ENCODE data around the gene ARHGAP27. TPM values are rescaled to one million over a fixed set of nuclear protein-coding genes. Genes with fewer than 3 reads are reported as not detected.

ARHGAP27 gene
- total and polyA plus RNA-seq, 2 of the 13 experiments (the other 11 are each of a cell fraction or from before 2014, with no cell fraction given) = 15.5 to 18.9 TPM

DNA sequence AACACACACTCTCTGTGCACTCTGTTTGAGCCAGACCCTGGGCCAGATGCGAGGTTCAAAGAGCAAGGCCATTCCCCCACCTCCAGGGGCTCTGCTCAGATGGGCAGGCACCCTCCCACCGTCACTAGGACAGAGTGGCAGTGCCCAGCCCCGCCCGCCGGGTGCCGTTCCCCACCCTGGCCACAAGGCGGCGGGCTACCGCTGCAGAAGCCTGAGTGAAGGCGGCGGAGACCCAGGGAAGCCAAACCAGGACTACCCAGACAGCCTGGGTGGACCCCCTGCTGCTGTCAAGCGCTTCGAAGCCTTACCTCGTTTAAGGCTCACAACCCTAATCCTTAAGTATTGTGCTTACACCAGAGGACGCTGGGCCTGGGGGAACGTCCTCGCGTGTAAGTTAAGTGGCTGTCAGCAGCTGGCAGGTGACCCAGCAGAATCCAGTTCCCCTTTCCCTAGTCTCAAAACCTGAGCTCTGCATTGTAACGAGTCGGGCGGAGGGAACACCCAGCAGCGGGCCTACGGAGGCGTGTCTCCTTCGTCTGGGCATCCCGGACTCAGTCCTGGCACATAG lies 4.5 kb downstream of the ARHGAP27 start (continued):
- TF ChIP-seq, protein P1, sequence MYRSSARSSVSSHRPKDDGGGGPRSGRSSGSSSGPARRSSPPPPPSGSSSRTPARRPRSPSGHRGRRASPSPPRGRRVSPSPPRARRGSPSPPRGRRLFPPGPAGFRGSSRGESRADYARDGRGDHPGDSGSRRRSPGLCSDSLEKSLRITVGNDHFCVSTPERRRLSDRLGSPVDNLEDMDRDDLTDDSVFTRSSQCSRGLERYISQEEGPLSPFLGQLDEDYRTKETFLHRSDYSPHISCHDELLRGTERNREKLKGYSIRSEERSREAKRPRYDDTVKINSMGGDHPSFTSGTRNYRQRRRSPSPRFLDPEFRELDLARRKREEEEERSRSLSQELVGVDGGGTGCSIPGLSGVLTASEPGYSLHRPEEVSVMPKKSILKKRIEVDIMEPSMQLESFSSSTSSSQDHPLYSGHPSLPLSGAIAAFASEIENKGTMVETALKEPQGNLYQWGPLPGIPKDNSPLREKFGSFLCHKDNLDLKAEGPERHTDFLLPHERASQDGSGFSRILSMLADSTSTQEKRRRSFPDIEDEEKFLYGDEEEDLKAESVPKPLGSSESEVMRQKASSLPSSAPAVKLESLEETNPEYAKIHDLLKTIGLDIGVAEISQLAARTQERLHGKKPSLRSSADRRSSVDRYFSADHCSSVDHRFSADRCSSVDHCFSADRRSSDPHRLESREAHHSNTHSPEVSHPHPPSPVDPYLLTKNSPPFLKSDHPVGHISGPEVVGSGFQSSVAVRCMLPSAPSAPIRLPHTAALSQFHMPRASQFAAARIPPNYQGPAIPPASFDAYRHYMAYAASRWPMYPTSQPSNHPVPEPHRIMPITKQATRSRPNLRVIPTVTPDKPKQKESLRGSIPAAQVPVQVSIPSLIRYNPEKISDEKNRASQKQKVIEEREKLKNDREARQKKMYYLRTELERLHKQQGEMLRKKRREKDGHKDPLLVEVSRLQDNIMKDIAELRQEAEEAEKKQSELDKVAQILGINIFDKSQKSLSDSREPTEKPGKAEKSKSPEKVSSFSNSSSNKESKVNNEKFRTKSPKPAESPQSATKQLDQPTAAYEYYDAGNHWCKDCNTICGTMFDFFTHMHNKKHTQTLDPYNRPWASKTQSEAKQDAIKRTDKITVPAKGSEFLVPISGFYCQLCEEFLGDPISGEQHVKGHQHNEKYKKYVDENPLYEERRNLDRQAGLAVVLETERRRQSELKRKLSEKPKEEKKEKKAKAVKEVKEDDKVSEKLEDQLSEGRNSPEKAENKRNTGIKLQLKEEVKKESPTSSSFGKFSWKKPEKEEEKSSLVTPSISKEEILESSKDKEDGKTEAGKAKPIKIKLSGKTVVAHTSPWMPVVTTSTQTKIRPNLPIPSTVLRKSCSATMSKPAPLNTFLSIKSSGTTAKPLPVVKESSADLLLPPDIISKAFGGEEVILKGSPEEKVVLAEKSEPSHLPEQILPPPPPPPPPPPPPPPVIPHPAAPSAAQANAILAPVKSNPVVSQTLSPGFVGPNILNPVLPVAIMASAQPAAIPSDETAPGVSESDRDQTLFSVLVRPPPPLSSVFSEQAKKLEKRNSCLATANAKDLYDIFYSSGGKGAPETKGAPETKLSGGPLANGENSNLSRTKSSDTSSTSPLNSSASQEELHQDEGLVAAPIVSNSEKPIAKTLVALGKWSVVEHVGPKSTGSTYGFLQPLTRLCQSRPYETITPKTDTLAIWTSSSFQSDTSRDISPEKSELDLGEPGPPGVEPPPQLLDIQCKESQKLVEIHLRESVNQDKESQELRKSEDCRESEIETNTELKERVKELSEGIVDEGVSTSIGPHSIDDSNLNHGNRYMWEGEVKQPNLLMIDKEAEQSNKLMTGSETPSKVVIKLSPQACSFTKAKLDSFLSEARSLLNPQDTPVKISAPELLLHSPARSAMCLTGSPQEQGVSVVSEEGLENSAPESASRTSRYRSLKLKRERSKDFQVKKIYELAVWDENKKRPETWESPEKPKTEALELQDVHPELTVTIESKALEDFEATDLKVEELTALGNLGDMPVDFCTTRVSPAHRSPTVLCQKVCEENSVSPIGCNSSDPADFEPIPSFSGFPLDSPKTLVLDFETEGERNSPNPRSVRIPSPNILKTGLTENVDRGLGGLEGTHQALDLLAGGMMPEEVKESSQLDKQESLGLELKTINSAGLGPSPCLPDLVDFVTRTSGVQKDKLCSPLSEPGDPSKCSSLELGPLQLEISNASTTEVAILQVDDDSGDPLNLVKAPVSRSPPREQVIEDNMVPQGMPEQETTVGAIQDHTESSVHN (CRISPR knock-in tag; IDR thresholded peaks at IDR 0.05) = no peak
- TF ChIP-seq FOSL1 (CRISPR knock-in tag; IDR thresholded peaks at IDR 0.05; ENCODE audit: borderline replicate concordance) (no peak), TBX3 (IDR thresholded peaks at IDR 0.05; ENCODE audit: borderline replicate concordance) (no peak), SMARCE1 (IDR thresholded peaks at IDR 0.05; ENCODE audit: borderline replicate concordance) (no peak), ZNF205 (CRISPR knock-in tag; IDR thresholded peaks at IDR 0.05) (0 out of 2 replicates have a peak, but pooled peaks have one; percentile 49), ZNF460 (CRISPR knock-in tag; IDR thresholded peaks at IDR 0.05; ENCODE audit: borderline replicate concordance) (no peak), TAF1 (CRISPR knock-in tag; IDR thresholded peaks at IDR 0.05) (no peak), GABPB1 (CRISPR knock-in tag; IDR thresholded peaks at IDR 0.05) (peak; percentile 69; the same call in 1 of the 2 replicates), ZNF12 (CRISPR knock-in tag; IDR thresholded peaks at IDR 0.05) (no peak), SP4 (CRISPR knock-in tag; IDR thresholded peaks at IDR 0.05) (no peak)
- TF ChIP-seq, protein P2, sequence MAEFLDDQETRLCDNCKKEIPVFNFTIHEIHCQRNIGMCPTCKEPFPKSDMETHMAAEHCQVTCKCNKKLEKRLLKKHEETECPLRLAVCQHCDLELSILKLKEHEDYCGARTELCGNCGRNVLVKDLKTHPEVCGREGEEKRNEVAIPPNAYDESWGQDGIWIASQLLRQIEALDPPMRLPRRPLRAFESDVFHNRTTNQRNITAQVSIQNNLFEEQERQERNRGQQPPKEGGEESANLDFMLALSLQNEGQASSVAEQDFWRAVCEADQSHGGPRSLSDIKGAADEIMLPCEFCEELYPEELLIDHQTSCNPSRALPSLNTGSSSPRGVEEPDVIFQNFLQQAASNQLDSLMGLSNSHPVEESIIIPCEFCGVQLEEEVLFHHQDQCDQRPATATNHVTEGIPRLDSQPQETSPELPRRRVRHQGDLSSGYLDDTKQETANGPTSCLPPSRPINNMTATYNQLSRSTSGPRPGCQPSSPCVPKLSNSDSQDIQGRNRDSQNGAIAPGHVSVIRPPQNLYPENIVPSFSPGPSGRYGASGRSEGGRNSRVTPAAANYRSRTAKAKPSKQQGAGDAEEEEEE (CRISPR knock-in tag; IDR thresholded peaks at IDR 0.05; ENCODE audit: borderline replicate concordance) = no peak
- TF ChIP-seq, protein P3, sequence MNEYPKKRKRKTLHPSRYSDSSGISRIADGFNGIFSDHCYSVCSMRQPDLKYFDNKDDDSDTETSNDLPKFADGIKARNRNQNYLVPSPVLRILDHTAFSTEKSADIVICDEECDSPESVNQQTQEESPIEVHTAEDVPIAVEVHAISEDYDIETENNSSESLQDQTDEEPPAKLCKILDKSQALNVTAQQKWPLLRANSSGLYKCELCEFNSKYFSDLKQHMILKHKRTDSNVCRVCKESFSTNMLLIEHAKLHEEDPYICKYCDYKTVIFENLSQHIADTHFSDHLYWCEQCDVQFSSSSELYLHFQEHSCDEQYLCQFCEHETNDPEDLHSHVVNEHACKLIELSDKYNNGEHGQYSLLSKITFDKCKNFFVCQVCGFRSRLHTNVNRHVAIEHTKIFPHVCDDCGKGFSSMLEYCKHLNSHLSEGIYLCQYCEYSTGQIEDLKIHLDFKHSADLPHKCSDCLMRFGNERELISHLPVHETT (CRISPR knock-in tag; conservative IDR thresholded peaks at IDR 0.05) = no peak
- TF ChIP-seq, protein P4, sequence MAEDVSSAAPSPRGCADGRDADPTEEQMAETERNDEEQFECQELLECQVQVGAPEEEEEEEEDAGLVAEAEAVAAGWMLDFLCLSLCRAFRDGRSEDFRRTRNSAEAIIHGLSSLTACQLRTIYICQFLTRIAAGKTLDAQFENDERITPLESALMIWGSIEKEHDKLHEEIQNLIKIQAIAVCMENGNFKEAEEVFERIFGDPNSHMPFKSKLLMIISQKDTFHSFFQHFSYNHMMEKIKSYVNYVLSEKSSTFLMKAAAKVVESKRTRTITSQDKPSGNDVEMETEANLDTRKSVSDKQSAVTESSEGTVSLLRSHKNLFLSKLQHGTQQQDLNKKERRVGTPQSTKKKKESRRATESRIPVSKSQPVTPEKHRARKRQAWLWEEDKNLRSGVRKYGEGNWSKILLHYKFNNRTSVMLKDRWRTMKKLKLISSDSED (CRISPR knock-in tag; IDR thresholded peaks at IDR 0.05) = no peak
- TF ChIP-seq, protein P5, sequence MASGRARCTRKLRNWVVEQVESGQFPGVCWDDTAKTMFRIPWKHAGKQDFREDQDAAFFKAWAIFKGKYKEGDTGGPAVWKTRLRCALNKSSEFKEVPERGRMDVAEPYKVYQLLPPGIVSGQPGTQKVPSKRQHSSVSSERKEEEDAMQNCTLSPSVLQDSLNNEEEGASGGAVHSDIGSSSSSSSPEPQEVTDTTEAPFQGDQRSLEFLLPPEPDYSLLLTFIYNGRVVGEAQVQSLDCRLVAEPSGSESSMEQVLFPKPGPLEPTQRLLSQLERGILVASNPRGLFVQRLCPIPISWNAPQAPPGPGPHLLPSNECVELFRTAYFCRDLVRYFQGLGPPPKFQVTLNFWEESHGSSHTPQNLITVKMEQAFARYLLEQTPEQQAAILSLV (CRISPR knock-in tag; IDR thresholded peaks at IDR 0.05; ENCODE audit: borderline replicate concordance) = no peak
- TF ChIP-seq, protein P6, sequence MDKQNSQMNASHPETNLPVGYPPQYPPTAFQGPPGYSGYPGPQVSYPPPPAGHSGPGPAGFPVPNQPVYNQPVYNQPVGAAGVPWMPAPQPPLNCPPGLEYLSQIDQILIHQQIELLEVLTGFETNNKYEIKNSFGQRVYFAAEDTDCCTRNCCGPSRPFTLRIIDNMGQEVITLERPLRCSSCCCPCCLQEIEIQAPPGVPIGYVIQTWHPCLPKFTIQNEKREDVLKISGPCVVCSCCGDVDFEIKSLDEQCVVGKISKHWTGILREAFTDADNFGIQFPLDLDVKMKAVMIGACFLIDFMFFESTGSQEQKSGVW (CRISPR knock-in tag; IDR thresholded peaks at IDR 0.05; ENCODE audit: borderline replicate concordance) = no peak

Measured in HepG2 (cell line).